Measurements from ENCODE around the gene TUBGCP3. TPM values are rescaled to one million over a fixed set of nuclear protein-coding genes. Genes with fewer than 3 reads are reported as not detected.
A peak's percentile ranks its signal among the peaks of the same experiment; 100 is the strongest.

The TUBGCP3 gene
- total RNA-seq, 3 donors from 2014 or later, result 32.0 to 34.5 (median 32.1) TPM

DNA sequence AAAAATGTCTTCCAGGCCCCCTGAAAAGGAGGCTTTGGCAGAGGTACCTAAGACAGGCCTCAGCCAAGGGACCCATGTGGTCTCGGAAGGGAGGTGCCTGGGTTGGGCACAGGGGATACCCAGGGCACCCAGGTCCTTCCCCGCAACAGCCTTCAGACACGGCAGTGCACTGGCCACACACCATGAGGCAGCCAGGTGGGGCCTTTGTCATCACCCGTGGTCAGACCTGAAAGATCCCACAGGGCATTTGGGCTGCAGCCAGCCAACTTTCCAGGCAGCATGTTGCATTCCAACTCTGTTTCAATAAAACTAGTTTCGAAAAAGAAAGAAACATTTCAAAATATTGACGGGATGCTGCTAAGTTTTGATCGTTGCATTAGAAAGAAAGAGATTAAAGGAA, 4.7 kb upstream of the TUBGCP3 start:
- Histone ChIP-seq H3K36me3 (no peaks in the 10 kb centered on the region), H3K9me3 (no peaks in the 10 kb centered on the region), H3K4me3 (no peak overlapping the region), H3K27me3 (no peaks in the 10 kb centered on the region), H3K4me1 (no peaks in the 10 kb centered on the region), H3K27ac (no peak overlapping the region)
- DNase-seq (ENCODE audit: low spot score in 2 of 2), result no peak
- intact Hi-C loops (cut with DNase I; ENCODE audit: low total_unique reads), result loop anchor here (5.0 kb wide), 1 partner anchor 170 kb away; no protein-coding TSS in a partner anchor
- TF ChIP-seq, protein P1, sequence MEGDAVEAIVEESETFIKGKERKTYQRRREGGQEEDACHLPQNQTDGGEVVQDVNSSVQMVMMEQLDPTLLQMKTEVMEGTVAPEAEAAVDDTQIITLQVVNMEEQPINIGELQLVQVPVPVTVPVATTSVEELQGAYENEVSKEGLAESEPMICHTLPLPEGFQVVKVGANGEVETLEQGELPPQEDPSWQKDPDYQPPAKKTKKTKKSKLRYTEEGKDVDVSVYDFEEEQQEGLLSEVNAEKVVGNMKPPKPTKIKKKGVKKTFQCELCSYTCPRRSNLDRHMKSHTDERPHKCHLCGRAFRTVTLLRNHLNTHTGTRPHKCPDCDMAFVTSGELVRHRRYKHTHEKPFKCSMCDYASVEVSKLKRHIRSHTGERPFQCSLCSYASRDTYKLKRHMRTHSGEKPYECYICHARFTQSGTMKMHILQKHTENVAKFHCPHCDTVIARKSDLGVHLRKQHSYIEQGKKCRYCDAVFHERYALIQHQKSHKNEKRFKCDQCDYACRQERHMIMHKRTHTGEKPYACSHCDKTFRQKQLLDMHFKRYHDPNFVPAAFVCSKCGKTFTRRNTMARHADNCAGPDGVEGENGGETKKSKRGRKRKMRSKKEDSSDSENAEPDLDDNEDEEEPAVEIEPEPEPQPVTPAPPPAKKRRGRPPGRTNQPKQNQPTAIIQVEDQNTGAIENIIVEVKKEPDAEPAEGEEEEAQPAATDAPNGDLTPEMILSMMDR (IDR thresholded peaks at IDR 0.05), result no peak
- TF ChIP-seq POLR2AphosphoS5 (IDR thresholded peaks at IDR 0.05) (no peak), POLR2A (IDR thresholded peaks at IDR 0.05) (no peak)

DNA sequence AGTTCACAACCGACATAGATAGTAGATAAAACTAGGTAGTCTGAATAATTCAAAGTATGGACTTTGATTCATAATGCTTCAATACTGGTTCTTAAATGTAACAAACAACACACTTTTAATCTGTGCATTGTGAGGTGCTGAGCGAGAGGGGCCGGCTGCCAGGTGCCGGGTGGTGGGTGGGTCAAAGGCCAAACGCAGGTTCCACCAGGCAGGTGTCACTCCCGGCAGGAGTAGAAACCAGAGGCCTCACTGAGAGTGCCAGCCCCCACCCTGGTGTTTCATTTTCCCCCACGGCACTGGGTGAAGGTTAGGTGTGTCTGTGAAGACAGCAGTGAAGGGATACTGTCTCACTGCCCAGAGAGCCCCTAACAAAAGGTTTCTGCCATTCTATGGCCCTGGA, 4.2 kb upstream of the TUBGCP3 start:
- Histone ChIP-seq H3K27ac (no peak overlapping the region), H3K9me3 (no peaks in the 10 kb centered on the region), H3K4me1 (no peaks in the 10 kb centered on the region), H3K36me3 (no peaks in the 10 kb centered on the region), H3K27me3 (no peaks in the 10 kb centered on the region), H3K4me3 (no peak overlapping the region)
- intact Hi-C loops (cut with DNase I; ENCODE audit: low total_unique reads), result loop anchor here (5.0 kb wide), 1 partner anchor 170 kb away; no protein-coding TSS in a partner anchor
- DNase-seq (ENCODE audit: low spot score in 2 of 2), result no peak
- TF ChIP-seq POLR2AphosphoS5 (IDR thresholded peaks at IDR 0.05) (no peak), POLR2A (IDR thresholded peaks at IDR 0.05) (no peak)
- TF ChIP-seq, protein P1 (IDR thresholded peaks at IDR 0.05), result no peak

DNA sequence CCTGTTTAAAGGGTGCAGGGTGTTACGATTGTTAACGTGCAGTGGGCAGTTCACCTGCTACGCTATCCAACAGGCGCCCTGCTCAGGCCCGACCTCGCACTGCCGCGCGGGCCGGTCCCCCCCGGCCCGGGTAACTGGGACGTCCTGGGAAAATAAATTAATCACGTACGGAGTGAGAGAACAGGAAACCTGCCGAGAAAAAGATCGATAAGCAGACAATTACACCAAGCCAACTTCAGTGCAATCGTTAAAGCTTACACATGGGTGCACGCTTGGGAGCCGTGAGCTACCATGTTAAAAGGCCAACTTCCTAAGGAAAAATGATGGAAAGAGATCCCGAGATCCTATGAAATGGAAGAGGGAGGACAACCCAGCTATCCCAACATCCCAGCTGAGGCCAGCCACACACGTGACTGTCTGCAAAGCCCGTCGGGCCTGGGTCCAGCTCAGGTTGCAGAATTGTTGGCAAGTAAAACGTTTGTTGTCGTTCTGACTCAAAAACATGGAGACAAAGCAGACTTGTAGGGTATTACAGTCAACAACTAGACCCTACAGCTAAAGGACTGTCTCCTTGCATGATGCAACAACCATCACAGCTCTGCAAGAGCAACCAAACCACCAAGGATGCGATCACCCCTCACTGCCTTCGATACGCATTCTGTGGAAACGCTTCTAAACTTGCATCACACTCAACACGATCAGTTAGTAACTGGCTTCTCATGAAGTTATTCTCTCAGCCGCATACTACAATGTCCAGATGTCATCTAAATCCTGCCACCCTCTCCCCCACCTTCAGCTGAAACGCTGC, 741 bp upstream of the TUBGCP3 start:
- DNase-seq (ENCODE audit: low spot score in 2 of 2), result no peak
- intact Hi-C loops (cut with DNase I; ENCODE audit: low total_unique reads), result no loop called here
- Histone ChIP-seq H3K4me1 (peaks cover 0 to 9% of the 10 kb centered on the region in 2 donors), H3K4me3 (peak overlapping the region; percentile 83 to 99 (median 94)), H3K27me3 (no peaks in the 10 kb centered on the region), H3K27ac (peak overlapping the region; percentile 93 to 97), H3K9me3 (no peaks in the 10 kb centered on the region), H3K36me3 (no peaks in the 10 kb centered on the region)
- TF ChIP-seq, protein P1 (IDR thresholded peaks at IDR 0.05), result no peak
- TF ChIP-seq POLR2AphosphoS5 (IDR thresholded peaks at IDR 0.05) (no peak), POLR2A (IDR thresholded peaks at IDR 0.05) (no peak)

DNA sequence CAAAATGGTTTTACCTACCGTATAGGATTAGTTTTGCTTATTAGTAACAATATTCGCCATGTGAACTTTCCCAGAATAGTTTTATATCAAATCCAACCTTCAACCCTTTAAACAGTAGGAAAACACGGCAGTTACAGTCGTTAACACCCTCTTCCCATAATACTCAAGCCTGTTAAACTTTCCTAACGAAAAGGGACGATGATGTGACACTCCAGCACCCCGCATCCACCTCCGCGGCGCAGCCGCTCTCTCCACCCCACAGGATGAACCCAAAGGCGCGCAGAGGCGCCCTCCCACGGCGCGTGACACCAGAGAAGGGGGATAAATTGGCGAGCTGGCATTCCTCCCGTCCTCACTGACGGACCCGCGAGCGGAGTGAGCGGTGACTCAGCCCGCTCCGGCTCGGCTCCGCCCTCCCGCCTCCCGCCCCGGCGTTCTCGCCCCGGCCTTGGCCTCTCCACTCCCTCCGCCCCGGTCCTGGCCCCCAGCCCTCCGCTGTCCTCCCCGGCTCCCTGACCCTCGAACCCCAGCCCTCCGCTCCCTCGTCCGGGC, 665 bp downstream of the TUBGCP3 start:
- peak overlapping the region; percentile 83 to 99 (median 94) for H3K4me3 ChIP-seq
- H3K9me3 ChIP-seq, result no peaks in the 10 kb centered on the region
- no peaks in the 10 kb centered on the region for H3K36me3 ChIP-seq
- TF ChIP-seq POLR2A (IDR thresholded peaks at IDR 0.05) (no peak), POLR2AphosphoS5 (IDR thresholded peaks at IDR 0.05) (peak in 2 of 3 donors; percentile 19 to 53)
- intact Hi-C loops (cut with DNase I; ENCODE audit: low total_unique reads), result no loop called here
- peak overlapping the region; percentile 93 to 97 for H3K27ac ChIP-seq
- no peaks in the 10 kb centered on the region for H3K27me3 ChIP-seq
- DNase-seq (ENCODE audit: low spot score in 2 of 2), result peak; percentile 67 to 71
- H3K4me1 ChIP-seq, result peaks cover 0 to 9% of the 10 kb centered on the region in 2 donors

DNA sequence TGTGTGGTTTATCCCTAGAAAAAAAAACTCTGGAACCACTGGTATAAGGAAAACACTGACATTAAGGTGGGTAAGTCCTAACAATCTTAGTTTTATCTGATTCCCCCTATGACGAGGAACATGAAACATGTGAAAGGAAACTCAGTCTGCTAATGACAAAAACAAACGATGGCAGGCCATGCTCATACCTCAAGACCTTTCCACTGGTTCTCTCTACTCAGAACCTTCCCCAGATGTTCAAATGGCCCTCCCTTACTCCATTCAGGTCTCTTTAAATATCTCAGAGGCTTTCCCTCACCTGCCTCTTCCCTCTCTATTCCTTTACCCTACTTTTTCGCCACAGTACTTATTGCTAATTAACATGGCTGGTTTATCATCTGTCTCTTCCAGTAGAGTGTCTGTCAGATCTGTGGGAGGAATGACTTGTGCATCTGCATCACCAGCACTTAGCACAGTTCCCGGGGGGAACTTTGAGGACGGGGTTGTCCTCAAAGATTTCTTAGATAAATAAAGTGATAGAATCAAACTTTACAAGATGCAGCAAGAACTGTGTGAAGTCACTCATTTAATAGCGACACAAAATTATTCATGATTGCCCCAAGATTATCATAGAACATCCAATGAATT, 1.5 kb downstream of the TUBGCP3 start:
- H3K27ac ChIP-seq, result no peak overlapping the region
- H3K4me3 ChIP-seq, result peak overlapping the region in 2 of 3 donors; percentile 94 to 99
- no peaks in the 10 kb centered on the region for H3K27me3 ChIP-seq
- H3K36me3 ChIP-seq, result no peaks in the 10 kb centered on the region
- no peaks in the 10 kb centered on the region for H3K9me3 ChIP-seq
- H3K4me1 ChIP-seq, result peaks cover 0 to 9% of the 10 kb centered on the region in 2 donors
- intact Hi-C loops (cut with DNase I; ENCODE audit: low total_unique reads), result no loop called here
- TF ChIP-seq POLR2AphosphoS5 (IDR thresholded peaks at IDR 0.05) (no peak), POLR2A (IDR thresholded peaks at IDR 0.05) (no peak)
- TF ChIP-seq, protein P1 (IDR thresholded peaks at IDR 0.05), result no peak
- DNase-seq (ENCODE audit: low spot score in 2 of 2), result no peak
